ENCODE measurements around the gene SLC25A39. TPM values are rescaled to one million over a fixed set of nuclear protein-coding genes. Genes with fewer than 3 reads are reported as not detected.
A peak's percentile ranks its signal among the peaks of the same experiment; 100 is the strongest.
"Not testable (repeated sequence)": the region's sequence is repeated elsewhere in the genome, so short reads cannot be mapped to it uniquely, and the experiment has no call there.

Gene SLC25A39, protein sequence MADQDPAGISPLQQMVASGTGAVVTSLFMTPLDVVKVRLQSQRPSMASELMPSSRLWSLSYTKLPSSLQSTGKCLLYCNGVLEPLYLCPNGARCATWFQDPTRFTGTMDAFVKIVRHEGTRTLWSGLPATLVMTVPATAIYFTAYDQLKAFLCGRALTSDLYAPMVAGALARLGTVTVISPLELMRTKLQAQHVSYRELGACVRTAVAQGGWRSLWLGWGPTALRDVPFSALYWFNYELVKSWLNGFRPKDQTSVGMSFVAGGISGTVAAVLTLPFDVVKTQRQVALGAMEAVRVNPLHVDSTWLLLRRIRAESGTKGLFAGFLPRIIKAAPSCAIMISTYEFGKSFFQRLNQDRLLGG
- 100 to 1,000 TPM in 1 of 2 donors, 10 to 100 TPM in 1; 92.4 to 131 TPM for total RNA-seq

DNA sequence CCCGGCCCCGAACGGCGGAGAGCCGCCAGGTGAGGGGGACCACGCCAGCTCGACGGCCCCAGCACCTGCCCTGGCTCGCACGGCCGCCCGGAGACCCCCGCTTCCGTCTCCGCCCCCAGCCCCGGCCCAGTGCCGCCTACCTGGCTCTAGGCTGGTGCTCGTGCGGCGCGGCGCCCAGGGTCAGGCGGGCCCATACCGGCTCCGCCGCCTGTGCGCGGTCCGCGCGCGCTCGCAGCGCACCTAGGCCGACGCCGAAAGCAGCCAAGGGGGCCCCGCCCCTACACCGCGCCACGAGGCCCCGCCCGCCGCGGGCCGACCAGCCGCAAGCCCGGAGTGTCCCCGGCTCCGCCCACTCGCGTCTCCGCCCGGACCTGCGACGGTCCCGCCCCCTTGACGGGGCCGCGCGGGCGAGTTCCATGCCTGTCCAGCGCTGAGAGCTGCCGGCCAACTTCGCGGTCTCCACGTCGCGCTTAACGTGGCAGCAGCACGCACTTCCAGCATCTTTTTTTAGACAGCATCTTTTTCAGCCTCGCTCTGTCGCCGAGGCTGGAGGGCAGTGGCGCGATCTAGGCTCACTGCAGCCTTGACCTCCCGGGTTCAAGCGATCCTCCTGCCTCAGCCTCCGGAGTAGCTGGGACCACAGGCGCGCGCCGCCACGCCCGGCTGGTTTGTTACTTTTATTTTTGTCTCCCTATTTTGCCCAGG, at the start of gene SLC25A39:
Gene SLC25A39 (minus strand): TSS at position 253 of the 705 bp plus-strand sequence. CDS start 1,261 bp downstream, outside the sequence.
- Mint-ChIP-seq H3K27ac (peak within 1 kb of the TSS; percentile 95 to 97), H3K36me3 (peaks cover 0 to 5% of the 10 kb centered on the region in 2 donors), H3K9me3 (no peaks in the 10 kb centered on the region)
- DNase-seq (ENCODE audit: low spot score in 2 of 2) (peak; percentile 96 to 99), ATAC-seq (peak; percentile 80 to 81)

DNA sequence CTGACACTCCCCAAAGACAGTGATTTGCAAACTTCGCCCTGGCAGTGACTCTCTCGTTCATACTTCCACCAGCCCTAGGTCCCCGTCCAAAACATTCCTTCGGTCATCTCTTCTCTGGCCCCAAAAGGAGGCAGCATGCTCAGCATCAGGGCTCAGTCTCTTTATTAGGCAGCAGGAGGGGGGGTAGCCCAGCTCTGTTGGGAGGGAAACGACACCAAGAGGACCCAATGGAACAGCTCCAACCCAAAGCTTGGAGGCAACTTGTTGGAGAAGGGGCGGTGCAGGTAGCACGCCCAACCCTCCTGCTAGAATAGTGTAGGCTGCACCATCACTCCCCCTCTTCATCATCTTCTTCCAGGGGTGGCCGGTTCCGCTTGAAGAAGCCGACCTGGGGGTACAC, 47.4 kb upstream of the SLC25A39 start:
- no peaks in the 10 kb centered on the region for H3K9me3 Mint-ChIP-seq
- H3K36me3 Mint-ChIP-seq = no peaks in the 10 kb centered on the region
- ATAC-seq (no peak), DNase-seq (ENCODE audit: low spot score in 2 of 2) (no peak)
- H3K27ac Mint-ChIP-seq = no peak overlapping the region

DNA sequence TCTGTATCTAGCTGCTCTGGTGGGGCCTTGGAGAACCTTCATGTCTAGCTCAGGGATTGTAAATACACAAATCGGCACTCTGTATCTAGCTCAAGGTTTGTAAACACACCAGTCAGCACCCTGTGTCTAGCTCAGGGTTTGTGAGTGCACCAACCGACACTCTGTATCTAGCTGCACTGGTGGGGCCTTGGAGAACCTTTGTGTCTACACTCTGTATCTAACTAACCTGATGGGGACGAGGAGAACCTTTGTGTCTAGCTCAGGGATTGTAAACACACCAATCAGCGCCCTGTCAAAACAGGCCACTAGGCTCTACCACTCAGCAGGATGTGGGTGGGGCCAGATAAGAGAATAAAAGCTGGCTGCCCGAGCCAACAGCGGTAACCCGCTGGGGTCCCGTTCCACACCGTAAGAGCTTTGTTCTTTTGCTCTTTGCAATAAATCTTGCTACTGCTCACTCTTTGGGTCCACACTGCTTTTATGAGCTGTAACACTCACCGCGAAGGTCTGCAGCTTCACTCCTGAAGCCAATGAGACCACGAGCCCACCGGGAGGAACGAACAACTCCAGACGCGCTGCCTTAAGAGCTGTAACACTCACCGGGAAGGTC, 44.9 kb upstream of the SLC25A39 start:
- not testable (repeated sequence) for DNase-seq (ENCODE audit: low spot score in 2 of 2); ATAC-seq; H3K27ac Mint-ChIP-seq; H3K36me3 Mint-ChIP-seq; H3K9me3 Mint-ChIP-seq

DNA sequence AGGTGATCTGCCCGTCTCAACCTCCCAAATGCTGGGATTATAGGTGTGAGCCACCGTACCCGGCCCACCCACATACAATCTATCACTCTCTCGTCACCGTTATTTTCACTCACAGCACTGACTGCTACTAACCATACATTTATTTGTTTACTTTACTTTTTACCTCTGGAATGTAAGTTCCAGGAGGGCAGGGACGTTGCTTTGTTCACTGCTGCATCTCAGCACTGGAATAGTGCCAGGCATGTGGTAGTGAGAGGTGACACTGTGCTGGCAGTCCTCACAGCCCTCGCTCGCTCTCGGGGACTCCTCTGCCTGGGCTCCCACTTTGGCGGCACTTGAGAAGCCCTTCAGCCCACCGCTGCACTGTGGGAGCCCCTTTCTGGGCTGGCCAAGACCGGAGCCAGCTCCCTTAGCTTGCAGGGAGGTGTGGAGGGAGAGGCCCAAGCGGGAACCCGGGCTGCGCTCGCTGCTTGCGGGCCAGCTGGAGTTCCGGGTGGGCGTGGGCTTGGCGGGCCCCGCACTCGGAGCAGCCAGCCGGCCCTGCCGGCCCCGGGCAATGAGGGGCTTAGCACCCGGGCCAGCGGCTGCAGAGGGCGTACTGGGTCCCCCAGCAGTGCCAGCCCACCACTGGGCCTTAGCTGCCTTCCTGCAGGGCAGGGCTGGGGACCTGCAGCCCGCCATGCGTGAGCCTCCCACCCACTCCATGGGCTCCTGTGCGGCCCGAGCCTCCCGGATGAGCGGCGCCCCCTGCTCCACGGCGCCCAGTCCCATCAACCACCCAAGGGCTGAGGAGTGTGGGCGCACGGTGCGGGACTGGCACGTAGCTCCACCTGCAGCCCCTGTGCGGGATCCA, 44.0 kb upstream of the SLC25A39 start:
- ATAC-seq; H3K9me3 Mint-ChIP-seq; DNase-seq (ENCODE audit: low spot score in 2 of 2); H3K36me3 Mint-ChIP-seq; H3K27ac Mint-ChIP-seq: not testable (repeated sequence)

DNA sequence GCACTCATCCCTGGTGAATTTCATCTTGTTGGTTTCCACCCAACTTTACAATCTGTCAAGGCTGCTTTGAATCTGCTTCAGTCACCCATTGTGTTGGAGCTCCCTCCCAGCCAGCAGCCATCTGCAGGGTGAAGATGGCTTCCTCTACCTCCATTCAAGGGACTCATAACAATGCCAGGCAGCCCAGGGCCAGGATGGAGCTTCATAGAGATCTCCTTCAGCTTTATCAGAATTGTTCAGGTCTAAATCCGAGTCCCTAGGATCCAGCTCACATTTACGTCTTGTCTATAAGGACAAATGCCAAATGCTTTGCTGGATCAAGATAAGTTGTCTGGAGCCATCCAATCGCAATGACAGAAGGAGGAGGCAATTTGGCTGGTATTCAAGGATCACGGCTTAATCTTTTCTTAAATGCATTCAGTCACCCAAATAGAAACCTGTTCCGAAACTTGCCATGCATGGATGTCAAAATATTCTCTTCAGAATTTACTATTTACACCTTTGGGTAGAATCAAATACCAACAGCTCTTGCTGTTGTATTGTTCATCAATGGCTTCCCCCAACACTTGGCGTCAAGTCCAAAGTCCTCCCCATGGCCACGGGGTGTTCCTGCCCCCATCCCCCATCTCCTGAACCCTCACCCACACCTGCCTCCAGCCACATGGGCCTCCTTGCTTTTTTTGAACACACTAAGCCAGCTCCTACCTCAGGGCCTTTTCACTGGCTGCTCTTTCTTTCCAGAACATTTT, 42.8 kb upstream of the SLC25A39 start:
- Mint-ChIP-seq H3K36me3 (no peaks in the 10 kb centered on the region), H3K9me3 (no peaks in the 10 kb centered on the region), H3K27ac (no peak overlapping the region)
- no peak for DNase-seq (ENCODE audit: low spot score in 2 of 2)
- no peak for ATAC-seq

DNA sequence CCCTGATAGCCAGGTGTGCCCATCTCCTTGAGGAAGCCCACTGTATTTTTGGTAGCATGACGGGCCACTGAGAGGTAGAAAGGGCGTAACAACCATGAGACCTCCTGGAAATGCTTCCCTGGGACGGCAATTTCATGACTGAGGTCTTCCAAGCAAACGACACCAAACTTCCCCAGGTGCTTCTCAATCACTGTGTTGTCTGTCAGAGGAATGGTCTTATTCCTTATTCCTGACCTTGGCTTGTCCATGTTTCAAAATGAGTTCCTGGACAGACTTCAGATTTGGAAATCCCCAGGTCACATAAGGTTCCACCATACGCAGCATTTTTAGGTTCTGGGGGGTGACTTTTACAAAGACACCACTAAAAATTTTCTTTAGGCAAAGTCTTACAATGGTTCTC, 40.4 kb upstream of the SLC25A39 start:
- H3K36me3 Mint-ChIP-seq; H3K9me3 Mint-ChIP-seq; ATAC-seq; DNase-seq (ENCODE audit: low spot score in 2 of 2); H3K27ac Mint-ChIP-seq: not testable (repeated sequence)

DNA sequence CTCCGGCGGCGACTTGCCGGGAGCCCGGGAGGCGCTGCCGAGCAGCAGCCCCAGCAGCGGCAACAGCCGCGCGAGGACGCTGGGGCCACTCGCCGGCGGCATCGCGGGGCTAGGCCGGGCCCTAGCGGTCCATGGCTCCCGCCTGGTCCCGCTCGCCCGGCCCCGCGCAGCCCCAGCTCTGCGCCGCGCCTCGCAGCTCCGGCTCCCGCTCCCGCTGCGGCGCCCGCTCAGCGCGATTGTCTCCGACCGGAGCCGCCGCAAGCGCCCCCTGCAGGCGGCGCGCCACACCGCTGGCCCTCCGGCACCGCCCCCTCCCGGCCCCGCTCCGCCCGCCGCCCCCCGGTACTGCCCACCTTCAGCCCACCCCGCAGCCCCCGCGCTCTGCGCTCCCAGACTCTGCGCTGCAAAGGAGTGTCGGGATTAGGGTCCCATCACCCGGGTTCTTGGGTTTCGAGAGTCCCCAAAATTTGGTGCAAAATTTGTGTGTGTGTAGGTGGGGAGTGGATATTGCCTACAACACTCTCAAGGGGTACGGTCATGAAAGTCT, 39.1 kb upstream of the SLC25A39 start, which contains the start of gene FAM171A2:
Gene FAM171A2 (minus strand): TSS at position 241 of the 547 bp plus-strand sequence. CDS start 139 bp downstream, at position 102.
- Mint-ChIP-seq H3K36me3 (no peaks in the 10 kb centered on the region), H3K9me3 (no peaks in the 10 kb centered on the region), H3K27ac (no peak within 1 kb of the TSS)
- ATAC-seq (peak; percentile 89 to 94), DNase-seq (ENCODE audit: low spot score in 2 of 2) (peak in 1 of 2 donors; percentile 83)

DNA sequence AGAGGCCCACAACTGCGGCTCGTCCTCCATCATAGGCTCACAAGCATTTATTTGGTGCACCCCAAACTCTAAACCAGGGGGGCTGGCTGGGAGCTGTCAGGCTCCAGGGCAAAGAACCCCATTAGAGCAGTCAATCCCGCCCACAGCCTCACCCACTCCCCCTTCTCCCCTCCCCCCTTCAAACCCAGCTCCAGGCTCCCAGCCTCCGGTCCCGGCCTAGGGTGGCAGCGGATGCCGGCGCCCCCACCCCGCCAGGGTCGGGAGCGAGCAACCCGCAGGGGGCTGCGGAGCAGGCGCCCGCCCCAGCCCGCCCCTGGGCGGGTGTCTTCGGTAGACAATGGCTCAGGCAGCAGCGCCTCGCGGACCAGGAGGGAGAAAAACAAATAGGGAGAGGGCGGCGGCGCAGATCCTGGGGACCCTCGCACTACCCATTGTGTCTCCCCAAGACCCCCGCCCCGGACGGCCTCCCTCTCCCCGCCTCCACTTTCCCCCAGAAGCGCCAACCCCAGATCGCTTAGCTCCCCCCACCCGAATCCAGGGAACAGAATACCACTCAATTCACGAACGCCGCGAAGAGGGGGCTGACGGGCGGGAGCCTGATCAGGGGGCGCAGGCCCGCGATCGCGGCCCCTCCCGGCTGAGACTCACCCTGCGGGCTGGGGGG, 38.5 kb upstream of the SLC25A39 start:
- ATAC-seq (peak; percentile 22 to 56), DNase-seq (ENCODE audit: low spot score in 2 of 2) (no peak)
- no peak overlapping the region for H3K27ac Mint-ChIP-seq
- H3K9me3 Mint-ChIP-seq = no peaks in the 10 kb centered on the region
- H3K36me3 Mint-ChIP-seq = no peaks in the 10 kb centered on the region

DNA sequence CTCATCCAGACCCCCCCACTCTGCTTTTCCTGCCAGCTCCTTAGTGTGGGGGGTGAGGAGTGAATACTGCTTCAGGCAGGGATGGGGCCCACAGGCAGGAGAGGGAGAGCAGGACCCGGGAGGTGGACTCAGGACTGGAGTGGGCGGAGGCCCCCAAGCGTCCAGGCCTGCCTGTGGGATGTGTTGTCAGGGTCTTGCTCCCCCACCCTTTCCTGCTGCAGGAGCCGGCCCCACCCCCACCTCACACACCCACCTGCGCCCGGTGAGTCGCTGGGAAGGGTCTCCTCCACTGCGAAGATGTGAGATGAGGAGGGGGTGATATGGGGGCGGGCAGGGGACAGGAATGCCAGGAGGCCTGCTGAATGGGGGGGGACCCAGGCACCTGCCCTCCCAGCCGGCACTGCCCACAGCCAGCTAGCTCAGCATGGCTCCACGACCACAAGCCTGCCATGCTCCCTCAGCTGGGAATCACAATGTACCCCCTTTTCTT, 37.9 kb upstream of the SLC25A39 start:
- H3K36me3 Mint-ChIP-seq = no peaks in the 10 kb centered on the region
- ATAC-seq = no peak
- H3K9me3 Mint-ChIP-seq = no peaks in the 10 kb centered on the region
- H3K27ac Mint-ChIP-seq = no peak overlapping the region
- no peak for DNase-seq (ENCODE audit: low spot score in 2 of 2)

DNA sequence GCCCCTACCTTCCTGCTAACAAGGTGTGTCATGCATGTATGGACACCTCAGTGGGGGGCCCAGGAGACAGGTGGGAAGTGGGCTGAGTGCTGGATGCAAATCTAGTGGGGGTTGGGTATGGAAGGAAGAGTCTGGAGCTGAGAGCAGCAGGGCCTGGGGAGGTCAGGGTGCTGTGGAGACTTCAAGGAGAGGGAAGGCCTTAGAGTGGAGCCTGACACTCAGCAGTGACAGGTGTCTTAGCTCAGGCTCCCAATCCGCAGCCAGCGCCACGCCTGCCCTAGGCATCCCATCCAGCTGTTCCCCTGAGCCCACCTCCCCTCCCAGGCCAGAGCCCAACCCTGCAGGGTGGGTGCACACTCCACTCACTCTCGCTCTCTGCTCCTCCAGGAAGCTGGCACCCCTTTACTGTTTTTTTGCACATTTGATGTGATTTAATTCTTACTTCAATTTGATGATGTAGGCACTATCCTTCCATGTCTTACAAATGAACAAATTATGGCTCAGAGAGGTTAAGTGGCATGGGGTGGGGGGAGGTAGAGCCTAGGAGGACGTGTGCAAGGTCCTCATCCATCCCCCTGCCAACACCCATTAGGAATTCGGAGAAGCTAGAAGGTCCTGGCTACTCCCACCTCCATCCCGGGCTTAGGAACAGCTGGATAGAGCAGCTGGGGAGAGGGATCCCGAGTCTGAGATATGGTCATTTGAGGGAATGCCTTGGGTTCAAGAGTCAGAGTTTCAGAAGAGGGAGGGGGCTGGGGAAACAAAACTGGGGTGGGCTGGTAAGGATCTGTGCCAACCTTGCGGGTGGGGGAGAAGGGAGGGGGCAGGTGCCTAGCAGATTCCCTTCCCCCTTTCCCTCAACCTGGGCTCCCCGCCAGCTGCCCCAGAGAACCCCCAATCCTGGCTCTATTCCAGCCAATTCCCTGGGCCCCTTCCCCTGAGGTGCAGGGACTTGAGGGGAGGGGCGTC, 37.0 kb upstream of the SLC25A39 start:
- Mint-ChIP-seq H3K9me3 (no peaks in the 10 kb centered on the region), H3K27ac (no peak overlapping the region), H3K36me3 (no peaks in the 10 kb centered on the region)
- ATAC-seq (no peak), DNase-seq (ENCODE audit: low spot score in 2 of 2) (no peak)

DNA sequence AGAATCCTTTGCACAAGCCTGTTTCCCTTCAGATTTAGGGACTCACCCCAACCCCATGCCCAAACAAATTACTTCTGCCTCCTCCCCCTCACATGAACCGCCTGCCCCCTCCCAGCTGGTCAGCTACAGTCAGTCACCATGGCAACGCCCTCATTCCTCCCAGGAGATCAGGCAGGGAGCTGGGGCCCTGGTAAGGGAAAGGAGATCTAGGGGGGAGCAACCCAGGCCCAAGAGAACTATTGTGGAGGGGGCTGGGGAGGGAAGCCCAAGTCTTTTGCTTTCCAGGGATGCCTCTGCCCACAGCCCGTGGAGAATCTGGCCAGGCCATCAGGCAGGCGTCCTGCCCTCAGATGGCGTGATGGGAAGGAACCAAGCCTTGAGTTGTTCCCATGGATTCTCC, 36.2 kb upstream of the SLC25A39 start:
- H3K36me3 Mint-ChIP-seq = no peaks in the 10 kb centered on the region
- no peak overlapping the region for H3K27ac Mint-ChIP-seq
- ATAC-seq (no peak), DNase-seq (ENCODE audit: low spot score in 2 of 2) (no peak)
- no peaks in the 10 kb centered on the region for H3K9me3 Mint-ChIP-seq

DNA sequence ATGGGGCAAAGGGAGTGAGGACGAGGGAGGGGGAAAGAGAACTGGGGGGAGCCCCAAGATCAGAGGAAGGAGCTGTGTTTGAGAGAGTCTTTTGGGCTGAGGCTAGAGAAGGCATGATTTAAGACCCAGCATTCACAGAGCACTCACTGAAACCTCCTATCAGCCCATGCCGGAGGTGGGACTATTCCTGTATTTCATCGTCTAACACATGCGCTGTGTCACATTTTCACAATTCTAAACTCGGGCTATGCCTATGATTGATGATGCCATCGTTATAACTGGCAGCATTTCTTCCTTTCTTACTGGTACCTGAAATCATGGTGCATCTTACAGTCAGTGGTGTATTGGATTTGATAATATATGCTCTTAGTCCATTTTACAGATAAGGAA, 35.5 kb upstream of the SLC25A39 start:
- no peak for DNase-seq (ENCODE audit: low spot score in 2 of 2)
- H3K9me3 Mint-ChIP-seq = no peaks in the 10 kb centered on the region
- no peaks in the 10 kb centered on the region for H3K36me3 Mint-ChIP-seq
- H3K27ac Mint-ChIP-seq = no peak overlapping the region
- ATAC-seq = no peak

DNA sequence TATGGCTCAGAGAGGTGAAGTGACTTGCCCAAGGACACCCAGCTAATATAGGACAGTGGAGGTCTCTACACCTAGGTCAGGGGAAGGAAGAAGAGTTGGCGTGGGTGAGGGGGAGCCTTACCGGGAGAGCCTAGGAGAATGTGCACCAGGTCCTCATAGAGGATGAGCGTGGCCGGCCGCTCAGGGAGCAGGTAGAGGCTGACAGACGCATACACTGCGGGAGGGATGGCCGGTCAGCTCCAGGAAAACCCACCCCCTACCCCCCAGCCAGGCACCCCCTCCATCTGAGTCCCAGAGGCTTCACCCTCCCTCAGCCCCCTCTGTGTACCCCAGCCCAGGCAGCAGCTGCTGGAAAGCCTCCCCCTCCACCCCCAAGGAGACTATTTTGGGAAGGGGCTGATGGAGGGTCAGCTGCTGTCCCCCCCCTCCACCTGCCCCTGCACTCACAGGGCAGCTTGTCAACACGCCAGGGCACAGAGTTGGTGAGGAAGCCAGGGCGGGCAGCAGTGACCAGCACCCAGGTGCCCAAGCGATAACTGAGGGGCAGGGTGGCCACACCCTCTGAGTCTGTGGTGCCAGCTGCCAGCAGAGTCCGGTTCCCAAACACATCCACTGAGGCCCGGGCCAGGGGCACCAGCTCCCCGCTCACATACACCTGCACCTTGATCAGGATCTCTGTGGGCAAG, 35.0 kb upstream of the SLC25A39 start:
- no peak for ATAC-seq
- no peaks in the 10 kb centered on the region for H3K36me3 Mint-ChIP-seq
- no peak for DNase-seq (ENCODE audit: low spot score in 2 of 2)
- no peak overlapping the region for H3K27ac Mint-ChIP-seq
- H3K9me3 Mint-ChIP-seq = no peaks in the 10 kb centered on the region

DNA sequence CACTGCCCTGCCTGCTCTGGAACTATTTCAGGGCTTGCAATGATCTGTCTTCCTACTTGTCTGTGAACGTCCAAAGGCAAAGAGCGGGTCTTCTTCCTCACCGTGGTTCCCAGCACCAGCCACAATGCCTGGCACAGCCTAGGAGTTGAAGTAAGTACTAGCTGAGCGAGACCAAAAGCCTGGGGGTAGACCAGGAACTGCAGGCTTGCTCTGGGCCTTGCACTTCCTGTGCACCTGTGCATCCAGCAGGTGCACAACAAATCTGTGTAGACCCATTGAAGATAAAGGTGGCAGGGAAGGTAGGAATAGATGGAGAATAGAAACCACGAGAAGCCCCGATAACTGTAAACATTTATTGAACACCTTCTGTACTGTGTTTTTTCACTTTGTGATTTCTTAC, 34.4 kb upstream of the SLC25A39 start:
- ATAC-seq = no peak

More for the DNA sequence above, 34.4 kb upstream of the SLC25A39 start:
- Mint-ChIP-seq H3K9me3 (no peaks in the 10 kb centered on the region), H3K27ac (no peak overlapping the region), H3K36me3 (no peaks in the 10 kb centered on the region)
- DNase-seq (ENCODE audit: low spot score in 2 of 2) = no peak

All from activated naive CD4-positive, alpha-beta T cell treated with anti-CD3 and anti-CD28 coated beads, Interleukin-2, amount 50 U/mL, for 72 hours (primary cell).